Ascending aorta (tissue), 2 donors: Measurements from ENCODE around the gene GPR155. TPM values are rescaled to one million over a fixed set of nuclear protein-coding genes. Genes with fewer than 3 reads are reported as not detected.
A peak's percentile ranks its signal among the peaks of the same experiment; 100 is the strongest.

Experiments used
- DNase-seq, 2 donors: peaks; one replicate each; pipeline ENCODE4 v3.0.0-alpha.2; 2019; ENCODE audit warnings: low spot score in 2 of 2
- H3K27ac ChIP-seq, 2 donors: fragments of 200-600 bp; sonication (generic); one replicate each; pipeline ENCODE4 v1.5.1; 2016 to 2017; ENCODE audit warnings: mild to moderate bottlenecking in 1 of 2
- H3K27me3 ChIP-seq: fragments of 200-600 bp; sonication (generic); one replicate; pipeline ENCODE4 v1.5.1; 2017
- H3K36me3 ChIP-seq, 2 donors: fragments of 200-600 bp; sonication (generic); one replicate each; pipeline ENCODE4 v1.5.1; 2016
- H3K4me1 ChIP-seq, 2 donors: fragments of 200-600 bp; sonication (generic); one replicate each; pipeline ENCODE4 v1.5.1; 2016 to 2017; ENCODE audit warnings: mild to moderate bottlenecking in 1 of 2
- H3K4me3 ChIP-seq, 2 donors: fragments of 200-600 bp; sonication (generic); one replicate each; pipeline ENCODE4 v1.5.1; 2016 to 2017; ENCODE audit warnings: mild to moderate bottlenecking in 1 of 2
- H3K9me3 ChIP-seq, 2 donors: fragments of 200-600 bp; sonication (generic); one replicate each; pipeline ENCODE4 v1.5.1; 2016
- intact Hi-C: fragments of 100-400 bp; cut with DNase I; formaldehyde crosslinking; loops from one replicate; pipeline ENCODE4 v1.15.1; 2023
- total RNA-seq: library from RNA; depleted of rRNA; stranded (reverse); fragments of >200 nt; gene quantifications from one replicate; pipeline ENCODE4 v1.1.0, GENCODE V29; 2016
- TF ChIP-seq, protein P1 (sequence below), 3 experiments: fragments of 200-600 bp in 2 of 3; fragments of 450-650 bp in 1 of 3; sonication (generic) in 2 of 3; IDR thresholded peaks; one replicate each; pipeline ENCODE4 v1.5.1; 2016 to 2019; ENCODE audit warnings: antibody characterized with exemption in 3 of 3, mild to moderate bottlenecking in 1 of 3, moderate library complexity in 1 of 3

The GPR155 gene
- total RNA-seq, 1 donor from 2014 or later = 1.8 TPM

DNA sequence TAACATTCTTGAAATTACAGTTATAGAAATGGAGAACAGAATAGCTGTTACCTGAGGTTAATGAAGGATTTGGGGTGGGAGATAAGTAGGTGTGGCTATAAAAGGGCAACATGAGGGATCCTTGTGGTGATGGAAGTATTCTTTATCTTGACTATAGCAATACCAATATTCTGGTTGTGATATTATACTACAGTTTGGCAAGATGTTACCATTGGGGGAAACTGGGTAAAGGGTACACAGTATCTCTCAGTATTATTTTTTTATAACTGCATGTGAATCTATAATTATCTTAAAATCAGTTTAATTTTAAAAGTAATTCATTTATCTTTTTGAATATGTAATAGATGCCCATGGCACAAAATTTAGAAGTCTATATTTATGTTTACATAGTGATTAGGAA lies 83.2 kb downstream of the GPR155 start:
- DNase-seq = no peak
- Histone ChIP-seq H3K36me3 (peaks cover 8 to 30% of the 10 kb centered on the region in 2 donors), H3K9me3 (no peaks in the 10 kb centered on the region), H3K27ac (no peak overlapping the region), H3K4me3 (no peak overlapping the region), H3K4me1 (no peaks in the 10 kb centered on the region), H3K27me3 (no peaks in the 10 kb centered on the region)
- TF ChIP-seq, protein P1, sequence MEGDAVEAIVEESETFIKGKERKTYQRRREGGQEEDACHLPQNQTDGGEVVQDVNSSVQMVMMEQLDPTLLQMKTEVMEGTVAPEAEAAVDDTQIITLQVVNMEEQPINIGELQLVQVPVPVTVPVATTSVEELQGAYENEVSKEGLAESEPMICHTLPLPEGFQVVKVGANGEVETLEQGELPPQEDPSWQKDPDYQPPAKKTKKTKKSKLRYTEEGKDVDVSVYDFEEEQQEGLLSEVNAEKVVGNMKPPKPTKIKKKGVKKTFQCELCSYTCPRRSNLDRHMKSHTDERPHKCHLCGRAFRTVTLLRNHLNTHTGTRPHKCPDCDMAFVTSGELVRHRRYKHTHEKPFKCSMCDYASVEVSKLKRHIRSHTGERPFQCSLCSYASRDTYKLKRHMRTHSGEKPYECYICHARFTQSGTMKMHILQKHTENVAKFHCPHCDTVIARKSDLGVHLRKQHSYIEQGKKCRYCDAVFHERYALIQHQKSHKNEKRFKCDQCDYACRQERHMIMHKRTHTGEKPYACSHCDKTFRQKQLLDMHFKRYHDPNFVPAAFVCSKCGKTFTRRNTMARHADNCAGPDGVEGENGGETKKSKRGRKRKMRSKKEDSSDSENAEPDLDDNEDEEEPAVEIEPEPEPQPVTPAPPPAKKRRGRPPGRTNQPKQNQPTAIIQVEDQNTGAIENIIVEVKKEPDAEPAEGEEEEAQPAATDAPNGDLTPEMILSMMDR (IDR thresholded peaks at IDR 0.05) = no peak
- intact Hi-C loops = no loop called here

GRCh38 chr2:174400853-174401252 lies 86.0 kb downstream of the GPR155 start:
- intact Hi-C loops = no loop called here
- no peak for DNase-seq

GRCh38 chr2:174399171-174399570 lies 87.7 kb downstream of the GPR155 start:
- no peaks in the 10 kb centered on the region for H3K9me3 ChIP-seq
- intact Hi-C loops = loop anchor here (5.0 kb wide), 1 partner anchor 88 kb away; the partner anchor contains the start of gene GPR155
- H3K4me3 ChIP-seq = no peak overlapping the region
- no peak overlapping the region for H3K27ac ChIP-seq
- H3K4me1 ChIP-seq = peaks cover 2 to 9% of the 10 kb centered on the region in 2 donors
- H3K27me3 ChIP-seq = no peaks in the 10 kb centered on the region
- TF ChIP-seq, protein P1 (IDR thresholded peaks at IDR 0.05) = no peak
- no peak for DNase-seq
- peaks cover 8 to 29% of the 10 kb centered on the region in 2 donors for H3K36me3 ChIP-seq

More at GRCh38 chr2:174400853-174401252, 86.0 kb downstream of the GPR155 start:
- Histone ChIP-seq H3K27me3 (no peaks in the 10 kb centered on the region), H3K9me3 (no peaks in the 10 kb centered on the region), H3K4me1 (peaks cover 0 to 6% of the 10 kb centered on the region in 2 donors), H3K36me3 (peaks cover 8 to 30% of the 10 kb centered on the region in 2 donors), H3K27ac (no peak overlapping the region), H3K4me3 (no peak overlapping the region)
- TF ChIP-seq, protein P1 (IDR thresholded peaks at IDR 0.05) = no peak

GRCh38 chr2:174397773-174398172 lies 89.1 kb downstream of the GPR155 start:
- TF ChIP-seq, protein P1 (IDR thresholded peaks at IDR 0.05) = no peak
- H3K27me3 ChIP-seq = no peaks in the 10 kb centered on the region
- no peak for DNase-seq
- H3K4me3 ChIP-seq = no peak overlapping the region
- peaks cover 8 to 18% of the 10 kb centered on the region in 2 donors for H3K36me3 ChIP-seq
- no peak overlapping the region for H3K27ac ChIP-seq
- H3K9me3 ChIP-seq = no peaks in the 10 kb centered on the region
- intact Hi-C loops = loop anchor here (5.0 kb wide), 1 partner anchor 90 kb away; the partner anchor contains the start of gene GPR155
- H3K4me1 ChIP-seq = peaks cover 5 to 15% of the 10 kb centered on the region in 2 donors

GRCh38 chr2:174395969-174396630 lies 90.7 kb downstream of the GPR155 start:
- Histone ChIP-seq H3K36me3 (peaks cover 3 to 5% of the 10 kb centered on the region in 2 donors), H3K9me3 (no peaks in the 10 kb centered on the region), H3K27me3 (no peaks in the 10 kb centered on the region), H3K4me1 (peaks cover 5 to 18% of the 10 kb centered on the region in 2 donors), H3K27ac (peak overlapping the region; percentile 58 to 75), H3K4me3 (peak overlapping the region; percentile 76 to 91)
- TF ChIP-seq, protein P1 (IDR thresholded peaks at IDR 0.05) = no peak
- no peak for DNase-seq
- intact Hi-C loops = loop anchor here (5.0 kb wide), 1 partner anchor 91 kb away; the partner anchor contains the start of gene GPR155
